WTC11 (cell line): ENCODE measurements around the gene ZNF830. TPM values are rescaled to one million over a fixed set of nuclear protein-coding genes. Genes with fewer than 3 reads are reported as not detected.

Experiments used
- ATAC-seq: fragments of 200-7000 bp; cut with Tn5 transposase; 2 replicates; pipeline ENCODE4 v1.10.0; 2021; ENCODE audit warnings: mild to moderate bottlenecking, moderate library complexity
- CTCF ChIA-PET: fragments of 300-600 bp; sonication (Branson Sonifier 250); formaldehyde crosslinking; loops from one replicate; lab custom pipeline; 2021; ENCODE audit warnings: antibody characterized with exemption; lab: Charles Lee
- POLR2A ChIA-PET: fragments of 350-600 bp; sonication (Branson Sonifier 250); formaldehyde crosslinking; loops from one replicate; lab custom pipeline; 2021; ENCODE audit warnings: antibody characterized with exemption; lab: Charles Lee
- DNase-seq: peaks from one replicate; pipeline ENCODE4 v3.0.0; 2021; ENCODE audit warnings: low spot score
- H3K27ac Mint-ChIP-seq: 2 replicates; pipeline ENCODE4 v1.8.0; 2021; ENCODE audit warnings: mixed read lengths
- H3K27me3 Mint-ChIP-seq: 2 replicates; pipeline ENCODE4 v1.8.0; 2021; ENCODE audit warnings: low read depth, mild to moderate bottlenecking, moderate library complexity, mixed read lengths
- H3K36me3 Mint-ChIP-seq: 2 replicates; pipeline ENCODE4 v1.8.0; 2021; ENCODE audit warnings: mixed read lengths
- H3K4me1 Mint-ChIP-seq: 2 replicates; pipeline ENCODE4 v1.8.0; 2022; ENCODE audit warnings: mixed read lengths
- H3K4me3 Mint-ChIP-seq: 2 replicates; pipeline ENCODE4 v1.8.0; 2021; ENCODE audit warnings: mild to moderate bottlenecking, moderate library complexity, mixed read lengths
- H3K9me3 Mint-ChIP-seq: 2 replicates; pipeline ENCODE4 v1.8.0; 2021; ENCODE audit warnings: mixed read lengths
- ATF3 ChIP-seq: sonication (generic); formaldehyde crosslinking; conservative IDR thresholded peaks from 2 replicates; pipeline ENCODE4 v1.8.1; 2022; ENCODE audit warnings: mild to moderate bottlenecking, missing genetic modification reagents
- CREM ChIP-seq: sonication (generic); formaldehyde crosslinking; IDR thresholded peaks from 2 replicates; pipeline ENCODE4 v1.8.1; 2022; ENCODE audit warnings: mild to moderate bottlenecking, missing genetic modification reagents, moderate library complexity
- E2F4 ChIP-seq: sonication (generic); formaldehyde crosslinking; IDR thresholded peaks from 2 replicates; pipeline ENCODE4 v1.8.1; 2022; ENCODE audit warnings: low read depth, mild to moderate bottlenecking, moderate library complexity, missing genetic modification reagents, borderline replicate concordance
- FOXP1 ChIP-seq: sonication (generic); formaldehyde crosslinking; IDR thresholded peaks from 2 replicates; pipeline ENCODE4 v1.8.0; 2022; ENCODE audit warnings: missing genetic modification reagents, mild to moderate bottlenecking, moderate library complexity, borderline replicate concordance
- FOXP4 ChIP-seq: sonication (generic); formaldehyde crosslinking; IDR thresholded peaks from 2 replicates; pipeline ENCODE4 v1.8.0; 2022; ENCODE audit warnings: mild to moderate bottlenecking, missing genetic modification reagents
- HMGA2 ChIP-seq: fragments of 250-450 bp; sonication (Bioruptor Pico); IDR thresholded peaks from 2 replicates; pipeline ENCODE4 v1.4.0; 2021; ENCODE audit warnings: mild to moderate bottlenecking, moderate library complexity
- NR3C1 ChIP-seq: sonication (generic); formaldehyde crosslinking; conservative IDR thresholded peaks from 2 replicates; pipeline ENCODE4 v1.8.1; 2023; ENCODE audit warnings: low read depth, mild to moderate bottlenecking, missing genetic modification reagents
- OVOL2 ChIP-seq: fragments of 250-450 bp; sonication (Bioruptor Pico); IDR thresholded peaks from 2 replicates; pipeline ENCODE4 v1.9.0; 2021; ENCODE audit warnings: mild to moderate bottlenecking, borderline replicate concordance
- STAT6 ChIP-seq: sonication (generic); formaldehyde crosslinking; conservative IDR thresholded peaks from 2 replicates; pipeline ENCODE4 v1.8.1; 2023; ENCODE audit warnings: mild to moderate bottlenecking, low read depth, missing genetic modification reagents, moderate library complexity
- TP53 ChIP-seq: sonication (generic); formaldehyde crosslinking; IDR thresholded peaks from 2 replicates; pipeline ENCODE4 v1.8.1; 2023; ENCODE audit warnings: mild to moderate bottlenecking, missing genetic modification reagents
- ZNF512 ChIP-seq: sonication (generic); formaldehyde crosslinking; IDR thresholded peaks from 2 replicates; pipeline ENCODE4 v1.8.1; 2022; ENCODE audit warnings: missing genetic modification reagents, borderline replicate concordance
- total RNA-seq: library from RNA; stranded (reverse); gene quantifications from 3 replicates; pipeline ENCODE4 v1.2.3, GENCODE V29; 2021
- TF ChIP-seq, protein P1 (sequence below): sonication (generic); formaldehyde crosslinking; IDR thresholded peaks from 2 replicates; pipeline ENCODE4 v1.8.1; 2023; ENCODE audit warnings: mild to moderate bottlenecking, missing genetic modification reagents, borderline replicate concordance
- TF ChIP-seq, protein P2 (sequence below): sonication (generic); formaldehyde crosslinking; IDR thresholded peaks from 2 replicates; pipeline ENCODE4 v1.8.0; 2022; ENCODE audit warnings: mild to moderate bottlenecking, missing genetic modification reagents
- TF ChIP-seq, protein P3 (sequence below): sonication (generic); formaldehyde crosslinking; IDR thresholded peaks from 2 replicates; pipeline ENCODE4 v1.8.1; 2023; ENCODE audit warnings: mild to moderate bottlenecking, moderate library complexity, missing genetic modification reagents
- TF ChIP-seq, protein P4 (sequence below): fragments of 250-450 bp; sonication (Bioruptor Pico); IDR thresholded peaks from 2 replicates; pipeline ENCODE4 v1.9.0; 2021; ENCODE audit warnings: mild to moderate bottlenecking
- TF ChIP-seq, protein P5 (sequence below): fragments of 200-600 bp; IDR thresholded peaks from 2 replicates; pipeline ENCODE4 v1.8.0; 2022; ENCODE audit warnings: antibody characterized with exemption

ZNF830 gene
- total RNA-seq, 1 experiment from 2014 or later: 20.2 TPM

DNA sequence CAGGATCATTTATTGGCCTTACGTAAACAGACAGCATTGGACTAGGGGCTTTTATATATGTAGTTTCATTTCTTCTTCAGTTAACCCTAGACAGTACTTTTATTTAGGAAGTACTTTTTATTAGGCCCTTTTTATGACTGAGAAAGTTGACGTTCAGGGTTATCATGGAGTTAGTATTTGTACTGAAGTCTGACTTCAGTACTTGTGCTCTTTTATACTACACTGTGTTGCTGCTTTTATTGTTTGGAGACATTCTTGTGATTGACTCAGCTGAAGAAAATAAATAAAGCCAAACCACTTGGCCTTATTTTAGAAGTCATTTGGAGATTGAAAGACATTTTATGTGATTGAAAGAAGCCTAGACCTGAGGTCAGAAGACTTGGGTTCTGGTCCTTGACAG is 25.9 kb downstream of the ZNF830 start:
- Mint-ChIP-seq H3K9me3 (no peaks in the 10 kb centered on the region), H3K36me3 (peaks cover 82% of the 10 kb centered on the region), H3K27ac (no peak overlapping the region), H3K4me1 (peaks cover 5% of the 10 kb centered on the region), H3K4me3 (no peak overlapping the region), H3K27me3 (no peaks in the 10 kb centered on the region)
- ATAC-seq: no peak
- CTCF ChIA-PET: no interaction called here
- POLR2A ChIA-PET: no interaction called here
- DNase-seq: no peak
- TF ChIP-seq OVOL2 (CRISPR knock-in tag): no peak
- no peak for TF ChIP-seq STAT6 (CRISPR knock-in tag)
- no peak for TF ChIP-seq ATF3 (CRISPR knock-in tag)
- TF ChIP-seq, protein P1, sequence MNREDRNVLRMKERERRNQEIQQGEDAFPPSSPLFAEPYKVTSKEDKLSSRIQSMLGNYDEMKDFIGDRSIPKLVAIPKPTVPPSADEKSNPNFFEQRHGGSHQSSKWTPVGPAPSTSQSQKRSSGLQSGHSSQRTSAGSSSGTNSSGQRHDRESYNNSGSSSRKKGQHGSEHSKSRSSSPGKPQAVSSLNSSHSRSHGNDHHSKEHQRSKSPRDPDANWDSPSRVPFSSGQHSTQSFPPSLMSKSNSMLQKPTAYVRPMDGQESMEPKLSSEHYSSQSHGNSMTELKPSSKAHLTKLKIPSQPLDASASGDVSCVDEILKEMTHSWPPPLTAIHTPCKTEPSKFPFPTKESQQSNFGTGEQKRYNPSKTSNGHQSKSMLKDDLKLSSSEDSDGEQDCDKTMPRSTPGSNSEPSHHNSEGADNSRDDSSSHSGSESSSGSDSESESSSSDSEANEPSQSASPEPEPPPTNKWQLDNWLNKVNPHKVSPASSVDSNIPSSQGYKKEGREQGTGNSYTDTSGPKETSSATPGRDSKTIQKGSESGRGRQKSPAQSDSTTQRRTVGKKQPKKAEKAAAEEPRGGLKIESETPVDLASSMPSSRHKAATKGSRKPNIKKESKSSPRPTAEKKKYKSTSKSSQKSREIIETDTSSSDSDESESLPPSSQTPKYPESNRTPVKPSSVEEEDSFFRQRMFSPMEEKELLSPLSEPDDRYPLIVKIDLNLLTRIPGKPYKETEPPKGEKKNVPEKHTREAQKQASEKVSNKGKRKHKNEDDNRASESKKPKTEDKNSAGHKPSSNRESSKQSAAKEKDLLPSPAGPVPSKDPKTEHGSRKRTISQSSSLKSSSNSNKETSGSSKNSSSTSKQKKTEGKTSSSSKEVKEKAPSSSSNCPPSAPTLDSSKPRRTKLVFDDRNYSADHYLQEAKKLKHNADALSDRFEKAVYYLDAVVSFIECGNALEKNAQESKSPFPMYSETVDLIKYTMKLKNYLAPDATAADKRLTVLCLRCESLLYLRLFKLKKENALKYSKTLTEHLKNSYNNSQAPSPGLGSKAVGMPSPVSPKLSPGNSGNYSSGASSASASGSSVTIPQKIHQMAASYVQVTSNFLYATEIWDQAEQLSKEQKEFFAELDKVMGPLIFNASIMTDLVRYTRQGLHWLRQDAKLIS: no peak
- TF ChIP-seq, protein P2, sequence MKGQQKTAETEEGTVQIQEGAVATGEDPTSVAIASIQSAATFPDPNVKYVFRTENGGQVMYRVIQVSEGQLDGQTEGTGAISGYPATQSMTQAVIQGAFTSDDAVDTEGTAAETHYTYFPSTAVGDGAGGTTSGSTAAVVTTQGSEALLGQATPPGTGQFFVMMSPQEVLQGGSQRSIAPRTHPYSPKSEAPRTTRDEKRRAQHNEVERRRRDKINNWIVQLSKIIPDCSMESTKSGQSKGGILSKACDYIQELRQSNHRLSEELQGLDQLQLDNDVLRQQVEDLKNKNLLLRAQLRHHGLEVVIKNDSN (CRISPR knock-in tag): no peak
- no peak for TF ChIP-seq E2F4
- TF ChIP-seq HMGA2 (CRISPR knock-in tag): no peak
- TF ChIP-seq, protein P3, sequence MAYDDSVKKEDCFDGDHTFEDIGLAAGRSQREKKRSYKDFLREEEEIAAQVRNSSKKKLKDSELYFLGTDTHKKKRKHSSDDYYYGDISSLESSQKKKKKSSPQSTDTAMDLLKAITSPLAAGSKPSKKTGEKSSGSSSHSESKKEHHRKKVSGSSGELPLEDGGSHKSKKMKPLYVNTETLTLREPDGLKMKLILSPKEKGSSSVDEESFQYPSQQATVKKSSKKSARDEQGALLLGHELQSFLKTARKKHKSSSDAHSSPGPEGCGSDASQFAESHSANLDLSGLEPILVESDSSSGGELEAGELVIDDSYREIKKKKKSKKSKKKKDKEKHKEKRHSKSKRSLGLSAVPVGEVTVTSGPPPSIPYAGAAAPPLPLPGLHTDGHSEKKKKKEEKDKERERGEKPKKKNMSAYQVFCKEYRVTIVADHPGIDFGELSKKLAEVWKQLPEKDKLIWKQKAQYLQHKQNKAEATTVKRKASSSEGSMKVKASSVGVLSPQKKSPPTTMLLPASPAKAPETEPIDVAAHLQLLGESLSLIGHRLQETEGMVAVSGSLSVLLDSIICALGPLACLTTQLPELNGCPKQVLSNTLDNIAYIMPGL (CRISPR knock-in tag): no peak
- TF ChIP-seq TP53: no peak
- no peak for TF ChIP-seq ZNF512 (CRISPR knock-in tag)
- TF ChIP-seq NR3C1 (CRISPR knock-in tag): no peak
- TF ChIP-seq FOXP1 (CRISPR knock-in tag): no peak
- TF ChIP-seq, protein P4, sequence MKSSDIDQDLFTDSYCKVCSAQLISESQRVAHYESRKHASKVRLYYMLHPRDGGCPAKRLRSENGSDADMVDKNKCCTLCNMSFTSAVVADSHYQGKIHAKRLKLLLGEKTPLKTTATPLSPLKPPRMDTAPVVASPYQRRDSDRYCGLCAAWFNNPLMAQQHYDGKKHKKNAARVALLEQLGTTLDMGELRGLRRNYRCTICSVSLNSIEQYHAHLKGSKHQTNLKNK (CRISPR knock-in tag): no peak
- no peak for TF ChIP-seq CREM (CRISPR knock-in tag)
- no peak for TF ChIP-seq FOXP4 (CRISPR knock-in tag)
- TF ChIP-seq, protein P5, sequence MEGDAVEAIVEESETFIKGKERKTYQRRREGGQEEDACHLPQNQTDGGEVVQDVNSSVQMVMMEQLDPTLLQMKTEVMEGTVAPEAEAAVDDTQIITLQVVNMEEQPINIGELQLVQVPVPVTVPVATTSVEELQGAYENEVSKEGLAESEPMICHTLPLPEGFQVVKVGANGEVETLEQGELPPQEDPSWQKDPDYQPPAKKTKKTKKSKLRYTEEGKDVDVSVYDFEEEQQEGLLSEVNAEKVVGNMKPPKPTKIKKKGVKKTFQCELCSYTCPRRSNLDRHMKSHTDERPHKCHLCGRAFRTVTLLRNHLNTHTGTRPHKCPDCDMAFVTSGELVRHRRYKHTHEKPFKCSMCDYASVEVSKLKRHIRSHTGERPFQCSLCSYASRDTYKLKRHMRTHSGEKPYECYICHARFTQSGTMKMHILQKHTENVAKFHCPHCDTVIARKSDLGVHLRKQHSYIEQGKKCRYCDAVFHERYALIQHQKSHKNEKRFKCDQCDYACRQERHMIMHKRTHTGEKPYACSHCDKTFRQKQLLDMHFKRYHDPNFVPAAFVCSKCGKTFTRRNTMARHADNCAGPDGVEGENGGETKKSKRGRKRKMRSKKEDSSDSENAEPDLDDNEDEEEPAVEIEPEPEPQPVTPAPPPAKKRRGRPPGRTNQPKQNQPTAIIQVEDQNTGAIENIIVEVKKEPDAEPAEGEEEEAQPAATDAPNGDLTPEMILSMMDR: no peak
